IPS DF 19.7 (cell line): ENCODE results near the gene ELFN1.

Source experiments
- DNase-seq: peaks from one replicate; pipeline ENCODE4 v3.0.0-alpha.2; 2013; ENCODE audit warnings: low read depth, low spot score

ELFN1 gene

GRCh38 chr7:1787681-1788235 lies 117.7 kb downstream of the ELFN1 start:
- DNase-seq, result no peak

DNA sequence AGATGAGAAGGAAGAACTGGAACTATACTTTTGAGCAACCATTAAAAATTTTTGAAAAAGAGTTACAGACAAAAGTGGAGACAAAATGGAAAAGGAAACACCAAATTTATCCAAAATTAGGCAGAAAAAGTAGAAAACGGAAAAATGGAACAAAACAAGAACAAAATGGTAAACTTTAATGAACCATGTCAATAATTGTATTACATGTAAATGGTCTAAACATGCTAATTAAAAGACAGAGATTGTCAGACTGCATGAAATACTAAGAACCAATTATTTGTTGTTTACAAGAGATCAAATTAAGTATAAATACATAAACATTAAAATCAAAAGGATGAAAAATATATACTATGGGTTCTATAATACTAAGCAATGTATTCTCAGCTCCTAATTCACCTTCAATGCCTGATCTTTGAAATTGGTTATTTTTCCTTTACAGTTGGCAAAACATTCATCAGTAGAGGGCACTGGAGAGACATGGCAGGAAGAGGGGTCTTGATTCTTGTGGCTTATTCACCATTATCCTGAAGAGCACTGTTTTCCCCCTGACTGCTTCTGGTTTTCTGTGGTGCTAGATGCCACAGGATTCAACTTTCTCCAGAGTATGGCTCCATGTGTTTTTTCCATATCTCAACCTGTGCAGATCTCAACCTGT lies 124.9 kb downstream of the ELFN1 start:
- no peak for DNase-seq
